ENCODE results near the gene MLPH. TPM values are rescaled to one million over a fixed set of nuclear protein-coding genes. Genes with fewer than 3 reads are reported as not detected.

The MLPH gene
- total and polyA plus RNA-seq, 2 donors (not counting 1 experiment from before 2014, with no cell fraction given): not detected

DNA sequence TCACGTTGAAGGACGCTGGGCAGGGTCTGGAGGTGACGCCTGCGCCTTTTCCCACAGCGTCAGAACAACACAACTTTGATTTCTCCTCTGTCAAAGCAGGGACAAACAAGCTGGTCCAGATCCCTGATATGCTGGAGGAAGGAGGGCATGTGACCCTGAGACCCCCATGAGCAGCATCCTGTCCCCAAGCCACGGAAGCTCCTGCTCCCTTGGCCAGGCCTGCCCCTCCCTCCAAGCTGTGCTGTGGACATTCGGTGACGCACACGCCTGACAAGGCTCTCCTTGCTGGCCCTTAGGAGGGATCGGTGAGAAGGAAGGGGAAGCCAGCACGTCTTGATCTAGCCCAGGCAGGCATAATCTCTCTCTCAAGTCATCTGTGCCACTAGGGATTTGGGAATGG lies 11.3 kb downstream of the MLPH start:
- H3K9me3 Mint-ChIP-seq (ENCODE audit: insufficient read depth): no peaks in the 10 kb centered on the region
- Histone ChIP-seq H4K20me1 (ENCODE audit: control insufficient read depth, insufficient read depth, low read length, poor library complexity, severe bottlenecking) (no peaks in the 10 kb centered on the region), H3K36me3 (replicated peaks in 1 of 2; ENCODE audit: control extremely low read depth in 1 of 2, control insufficient read depth in 1 of 2, extremely low read depth in 1 of 2, insufficient read depth in 2 of 2, low read length in 1 of 2) (no peaks in the 10 kb centered on the region), H3K9ac (ENCODE audit: low read length) (no peak overlapping the region), H3K27ac (ENCODE audit: low read length in 2 of 2) (no peak overlapping the region), H3K4me3 (ENCODE audit: control extremely low read depth in 1 of 5, extremely low read depth in 1 of 5, insufficient read depth in 1 of 5, low read depth in 2 of 5, low read length in 4 of 5) (no peak overlapping the region), H3K27me3 (replicated peaks in 1 of 4; ENCODE audit: control extremely low read depth in 1 of 4, control insufficient read depth in 3 of 4, insufficient read depth in 4 of 4, low read length in 3 of 4) (peaks cover 0 to 11% (median 0%) of the 10 kb centered on the region in 4 experiments), H3K9me3 (ENCODE audit: control extremely low read depth in 1 of 3, control insufficient read depth in 2 of 3, insufficient read depth in 1 of 3, low read length in 2 of 3) (no peaks in the 10 kb centered on the region), H3K79me2 (ENCODE audit: control insufficient read depth, insufficient read depth, low read length) (no peaks in the 10 kb centered on the region), H3K4me2 (replicated peaks; ENCODE audit: low read depth, low read length, poor library complexity, severe bottlenecking) (no peak overlapping the region), H2AFZ (ENCODE audit: insufficient read depth, low read depth, low read length, poor library complexity, severe bottlenecking) (no peak overlapping the region), H3K4me1 (ENCODE audit: control insufficient read depth in 2 of 2, insufficient read depth in 2 of 2, low read length in 2 of 2) (no peaks in the 10 kb centered on the region)
- 75% methylated on average over 11 of the region's 11 CpGs for WGBS (ENCODE audit: insufficient coverage)
- no peaks in the 10 kb centered on the region for H3K4me1 Mint-ChIP-seq
- CTCF ChIA-PET: no interaction called here
- ATAC-seq (ENCODE audit: low read depth): no peak
- H3K4me3 Mint-ChIP-seq: no peak overlapping the region
- no peak for DNase-seq
- TF ChIP-seq EZH2 (IDR thresholded peaks at IDR 0.05; ENCODE audit: borderline replicate concordance, insufficient read depth, low read depth, low read length, poor library complexity, severe bottlenecking): no peak
- TF ChIP-seq, protein P1, sequence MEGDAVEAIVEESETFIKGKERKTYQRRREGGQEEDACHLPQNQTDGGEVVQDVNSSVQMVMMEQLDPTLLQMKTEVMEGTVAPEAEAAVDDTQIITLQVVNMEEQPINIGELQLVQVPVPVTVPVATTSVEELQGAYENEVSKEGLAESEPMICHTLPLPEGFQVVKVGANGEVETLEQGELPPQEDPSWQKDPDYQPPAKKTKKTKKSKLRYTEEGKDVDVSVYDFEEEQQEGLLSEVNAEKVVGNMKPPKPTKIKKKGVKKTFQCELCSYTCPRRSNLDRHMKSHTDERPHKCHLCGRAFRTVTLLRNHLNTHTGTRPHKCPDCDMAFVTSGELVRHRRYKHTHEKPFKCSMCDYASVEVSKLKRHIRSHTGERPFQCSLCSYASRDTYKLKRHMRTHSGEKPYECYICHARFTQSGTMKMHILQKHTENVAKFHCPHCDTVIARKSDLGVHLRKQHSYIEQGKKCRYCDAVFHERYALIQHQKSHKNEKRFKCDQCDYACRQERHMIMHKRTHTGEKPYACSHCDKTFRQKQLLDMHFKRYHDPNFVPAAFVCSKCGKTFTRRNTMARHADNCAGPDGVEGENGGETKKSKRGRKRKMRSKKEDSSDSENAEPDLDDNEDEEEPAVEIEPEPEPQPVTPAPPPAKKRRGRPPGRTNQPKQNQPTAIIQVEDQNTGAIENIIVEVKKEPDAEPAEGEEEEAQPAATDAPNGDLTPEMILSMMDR (IDR thresholded peaks at IDR 0.05): no peak
- no peak overlapping the region for H3K27ac Mint-ChIP-seq
- H3K27me3 Mint-ChIP-seq: peaks cover 45% of the 10 kb centered on the region
- intact Hi-C loops (cut with micrococcal nuclease): no loop called here
- POLR2A ChIA-PET: no interaction called here

DNA sequence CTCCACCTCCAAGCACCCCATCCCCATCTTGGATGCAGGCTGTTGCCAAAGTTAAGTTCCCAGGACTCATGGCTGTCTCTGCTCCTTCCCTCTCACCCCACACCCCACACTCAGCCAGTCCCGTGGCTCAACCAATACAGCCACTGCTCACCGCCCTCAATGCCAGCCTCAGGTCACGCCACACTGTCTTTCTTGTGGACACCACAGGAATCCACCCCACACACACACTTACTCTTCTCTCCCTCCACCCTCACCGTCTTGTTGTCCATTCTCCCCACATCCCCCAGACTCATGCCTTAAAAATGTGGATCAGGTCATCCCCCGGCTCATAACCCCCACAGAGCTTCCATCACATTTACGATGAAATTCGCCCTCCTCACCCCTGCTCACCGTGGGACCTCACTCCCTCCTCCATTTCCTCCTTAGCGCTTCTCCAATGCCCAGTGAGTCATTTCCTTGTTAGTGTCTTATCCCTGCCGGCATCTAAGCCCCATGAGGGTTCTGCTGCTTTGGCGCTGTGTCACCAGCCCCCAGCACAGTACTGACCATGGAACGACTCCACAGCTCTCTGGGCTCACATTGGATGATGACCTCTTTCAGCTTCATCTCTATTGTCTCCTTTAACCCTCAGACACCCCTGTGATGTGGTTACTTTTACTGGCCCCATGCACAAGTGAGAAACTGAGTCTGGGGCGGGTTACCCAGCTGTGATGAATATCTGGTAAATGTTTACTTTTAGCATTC lies 13.8 kb downstream of the MLPH start:
- no peak overlapping the region for H2AFZ ChIP-seq (ENCODE audit: insufficient read depth, low read depth, low read length, poor library complexity, severe bottlenecking)
- Mint-ChIP-seq H3K4me3 (no peak overlapping the region), H3K27ac (peak overlapping the region; percentile 11), H3K27me3 (peaks cover 36% of the 10 kb centered on the region), H3K4me1 (no peaks in the 10 kb centered on the region), H3K9me3 (ENCODE audit: insufficient read depth) (no peaks in the 10 kb centered on the region)
- no peak for TF ChIP-seq EZH2 (IDR thresholded peaks at IDR 0.05; ENCODE audit: borderline replicate concordance, insufficient read depth, low read depth, low read length, poor library complexity, severe bottlenecking)
- TF ChIP-seq, protein P1 (IDR thresholded peaks at IDR 0.05): no peak
- WGBS (ENCODE audit: insufficient coverage): 64% methylated on average over 10 of the region's 13 CpGs
- no peak overlapping the region for H3K9ac ChIP-seq (ENCODE audit: low read length)
- no peaks in the 10 kb centered on the region for H3K9me3 ChIP-seq (ENCODE audit: control extremely low read depth in 1 of 3, control insufficient read depth in 2 of 3, insufficient read depth in 1 of 3, low read length in 2 of 3)
- DNase-seq (no peak), ATAC-seq (ENCODE audit: low read depth) (no peak)
- H3K36me3 ChIP-seq (replicated peaks in 1 of 2; ENCODE audit: control extremely low read depth in 1 of 2, control insufficient read depth in 1 of 2, extremely low read depth in 1 of 2, insufficient read depth in 2 of 2, low read length in 1 of 2): no peaks in the 10 kb centered on the region
- ChIA-PET CTCF (interaction anchor here (1.2 to 2.7 kb wide), 2 partner anchors 11 to 25 kb away, joined by 3 to 15 read pairs; no protein-coding TSS in a partner anchor), POLR2A (interaction anchor here (0.6 kb wide), 1 partner anchor 70 kb away, joined by 3 read pairs; no protein-coding TSS in a partner anchor)
- intact Hi-C loops (cut with micrococcal nuclease): no loop called here
- H3K4me3 ChIP-seq (ENCODE audit: control extremely low read depth in 1 of 5, extremely low read depth in 1 of 5, insufficient read depth in 1 of 5, low read depth in 2 of 5, low read length in 4 of 5): no peak overlapping the region
- H3K27ac ChIP-seq (ENCODE audit: low read length in 2 of 2): no peak overlapping the region
- no peaks in the 10 kb centered on the region for H4K20me1 ChIP-seq (ENCODE audit: control insufficient read depth, insufficient read depth, low read length, poor library complexity, severe bottlenecking)
- H3K27me3 ChIP-seq (replicated peaks in 1 of 4; ENCODE audit: control extremely low read depth in 1 of 4, control insufficient read depth in 3 of 4, insufficient read depth in 4 of 4, low read length in 3 of 4): peaks cover 0 to 9% (median 0%) of the 10 kb centered on the region in 4 experiments
- no peaks in the 10 kb centered on the region for H3K79me2 ChIP-seq (ENCODE audit: control insufficient read depth, insufficient read depth, low read length)
- H3K4me1 ChIP-seq (ENCODE audit: control insufficient read depth in 2 of 2, insufficient read depth in 2 of 2, low read length in 2 of 2): no peaks in the 10 kb centered on the region
- no peak overlapping the region for H3K4me2 ChIP-seq (replicated peaks; ENCODE audit: low read depth, low read length, poor library complexity, severe bottlenecking)

All from B cell (primary cell).